Lower lobe of right lung (tissue), 2 donors: ENCODE measurements around the gene UQCRC1. TPM values are rescaled to one million over a fixed set of nuclear protein-coding genes. Genes with fewer than 3 reads are reported as not detected.

Experiments
- ATAC-seq, 2 donors: fragments of 200-7000 bp; cut with Tn5 transposase; one replicate each; pipeline ENCODE4 v1.9.1; 2020 to 2022; ENCODE audit warnings: mild to moderate bottlenecking in 2 of 2, moderate library complexity in 2 of 2
- DNase-seq: peaks from one replicate; pipeline ENCODE4 v3.0.0-alpha.2; 2020
- H3K27ac ChIP-seq: fragments of 200-600 bp; one replicate; pipeline ENCODE4 v1.8.0; 2022
- H3K27me3 ChIP-seq: fragments of 200-600 bp; one replicate; pipeline ENCODE4 v1.8.0; 2022; ENCODE audit warnings: low read depth
- H3K36me3 ChIP-seq: fragments of 200-600 bp; one replicate; pipeline ENCODE4 v1.8.0; 2022; ENCODE audit warnings: mild to moderate bottlenecking
- H3K4me1 ChIP-seq: fragments of 200-600 bp; one replicate; pipeline ENCODE4 v1.8.0; 2022
- H3K4me3 ChIP-seq: fragments of 200-600 bp; one replicate; pipeline ENCODE4 v1.8.0; 2022; ENCODE audit warnings: mild to moderate bottlenecking
- H3K9me3 ChIP-seq: fragments of 200-600 bp; one replicate; pipeline ENCODE4 v1.8.0; 2022
- CTCF ChIP-seq: fragments of 200-600 bp; IDR thresholded peaks from one replicate; pipeline ENCODE4 v1.8.0; 2022; ENCODE audit warnings: antibody characterized with exemption, mild to moderate bottlenecking
- intact Hi-C: fragments of 100-400 bp; cut with DNase I; formaldehyde crosslinking; loops from one replicate; pipeline ENCODE4 v1.11.0; 2022
- total RNA-seq: library from RNA; stranded (reverse); fragmentation: NEBNext Ultra II Directional; extraction: Animal tissue kit (Norgen Biotek cat#: 25700); gene quantifications from one replicate; pipeline ENCODE4 v1.2.1, GENCODE V29; 2021
- donor health status: DM: no; HTN: yes; CAD: no; lungs with severe emphysema.

UQCRC1 gene
- total RNA-seq, 1 donor from 2014 or later: 121 TPM

GRCh38 chr3:48587686-48588085 lies 21.8 kb downstream of the UQCRC1 start:
- H3K36me3 ChIP-seq: no peaks in the 10 kb centered on the region
- TF ChIP-seq CTCF: no peak
- no peaks in the 10 kb centered on the region for H3K4me1 ChIP-seq
- H3K27me3 ChIP-seq: peaks cover 5% of the 10 kb centered on the region
- H3K9me3 ChIP-seq: no peaks in the 10 kb centered on the region
- DNase-seq (no peak), ATAC-seq (no peak)
- no peak overlapping the region for H3K27ac ChIP-seq
- H3K4me3 ChIP-seq: no peak overlapping the region
- intact Hi-C loops: no loop called here

GRCh38 chr3:48585411-48585810 lies 24.0 kb downstream of the UQCRC1 start:
- no peak for ATAC-seq
- H3K9me3 ChIP-seq: no peaks in the 10 kb centered on the region
- TF ChIP-seq CTCF: no peak
- intact Hi-C loops: no loop called here
- no peaks in the 10 kb centered on the region for H3K27me3 ChIP-seq
- no peak overlapping the region for H3K27ac ChIP-seq
- no peaks in the 10 kb centered on the region for H3K4me1 ChIP-seq
- no peak overlapping the region for H3K4me3 ChIP-seq
- no peak for DNase-seq
- H3K36me3 ChIP-seq: no peaks in the 10 kb centered on the region

GRCh38 chr3:48584836-48585235 lies 24.6 kb downstream of the UQCRC1 start:
- Histone ChIP-seq H3K4me3 (no peak overlapping the region), H3K4me1 (no peaks in the 10 kb centered on the region), H3K27me3 (no peaks in the 10 kb centered on the region), H3K36me3 (no peaks in the 10 kb centered on the region), H3K27ac (no peak overlapping the region), H3K9me3 (no peaks in the 10 kb centered on the region)
- intact Hi-C loops: no loop called here
- TF ChIP-seq CTCF: no peak
- ATAC-seq (no peak), DNase-seq (no peak)

GRCh38 chr3:48581621-48582481 lies 27.6 kb downstream of the UQCRC1 start:
- no peak overlapping the region for H3K27ac ChIP-seq
- intact Hi-C loops: no loop called here
- no peak for ATAC-seq
- no peak for TF ChIP-seq CTCF
- no peak for DNase-seq
- no peaks in the 10 kb centered on the region for H3K36me3 ChIP-seq
- H3K4me3 ChIP-seq: no peak overlapping the region
- H3K4me1 ChIP-seq: no peaks in the 10 kb centered on the region
- no peaks in the 10 kb centered on the region for H3K27me3 ChIP-seq
- no peaks in the 10 kb centered on the region for H3K9me3 ChIP-seq

GRCh38 chr3:48576647-48577046 lies 32.8 kb downstream of the UQCRC1 start:
- H3K36me3 ChIP-seq: no peaks in the 10 kb centered on the region
- H3K27me3 ChIP-seq: no peaks in the 10 kb centered on the region
- no peaks in the 10 kb centered on the region for H3K4me1 ChIP-seq
- H3K27ac ChIP-seq: no peak overlapping the region
- H3K4me3 ChIP-seq: no peak overlapping the region
- no peak for TF ChIP-seq CTCF
- intact Hi-C loops: no loop called here
- no peak for DNase-seq
- no peaks in the 10 kb centered on the region for H3K9me3 ChIP-seq
- ATAC-seq: no peak
